Measurements from ENCODE around the gene PANK3.

PANK3 gene

DNA sequence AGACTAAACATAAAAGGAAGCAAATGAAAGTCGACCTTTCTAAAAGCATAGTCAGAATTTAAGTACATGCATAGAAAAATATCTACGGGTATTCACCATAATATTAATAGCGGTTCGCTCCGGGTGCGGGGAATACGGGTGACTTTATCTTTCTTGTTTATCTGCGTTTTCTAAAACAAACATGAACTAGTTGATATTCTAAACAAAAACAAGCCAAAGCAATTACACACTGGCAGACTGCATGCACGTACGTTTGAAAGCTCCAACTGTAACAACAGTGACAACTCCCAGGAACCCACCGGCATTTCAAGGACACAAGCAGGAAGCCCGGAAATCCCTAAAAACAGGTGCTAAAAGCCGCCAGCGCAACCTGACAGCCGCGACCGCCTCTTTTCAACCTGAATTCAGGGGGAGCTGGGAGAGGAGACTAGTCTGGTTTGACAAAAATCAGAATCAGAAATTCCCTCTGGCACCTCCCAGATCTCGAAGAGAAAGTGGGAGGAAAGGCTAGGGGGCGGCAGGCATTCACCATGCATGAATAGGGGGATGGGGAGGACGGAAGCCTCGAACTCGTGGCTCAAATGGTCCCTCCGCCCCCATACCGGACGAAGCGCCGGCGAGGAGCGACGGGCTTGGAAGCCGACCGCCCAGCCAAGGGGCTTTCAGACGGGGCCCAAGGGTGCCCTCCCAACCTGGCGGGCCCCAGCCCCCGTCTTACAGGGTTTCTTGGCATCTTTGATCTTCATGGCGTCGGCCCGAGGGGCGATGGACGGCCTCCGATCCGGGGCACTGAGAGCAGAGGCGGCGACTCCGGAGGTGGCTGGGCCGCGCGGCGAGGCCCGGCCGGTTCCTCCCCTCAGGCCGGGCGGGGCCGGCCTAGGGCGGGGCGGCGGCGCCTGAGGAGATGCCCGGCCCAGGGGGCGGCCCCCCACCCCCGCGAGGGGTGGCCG is at the start of gene PANK3:
Gene PANK3, minus strand, starts transcription at position 831 of the 950 bp plus-strand sequence. Its CDS starts 85 bp downstream, at position 746.
- peaks cover 44% of the 10 kb centered on the region for H3K79me2 ChIP-seq (ENCODE audit: insufficient read depth, low read depth)

DNA sequence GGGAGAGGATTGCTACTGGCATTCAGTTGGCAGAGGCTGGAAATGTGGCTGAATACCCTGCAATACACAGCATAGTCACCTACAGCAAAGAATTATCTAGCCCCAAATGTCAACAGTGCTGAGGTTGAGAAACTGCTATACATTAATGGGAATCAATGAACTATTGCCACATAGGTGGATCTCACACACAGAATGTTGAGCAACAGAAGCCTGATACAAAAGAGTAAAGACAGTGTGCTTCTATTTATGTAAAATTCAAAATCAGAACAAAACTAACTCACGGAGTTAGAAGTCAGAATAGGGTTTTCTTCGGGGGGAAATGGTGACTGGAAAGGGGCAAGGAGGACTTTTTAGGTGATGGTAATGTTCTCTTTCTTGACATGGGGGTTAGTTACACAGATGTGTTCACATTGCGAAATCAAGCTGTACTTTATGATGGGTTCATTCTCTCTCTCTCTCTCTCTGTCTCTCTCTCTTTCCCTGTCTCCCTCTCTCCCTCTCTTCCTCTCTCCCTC is 45.7 kb upstream of the PANK3 start:
- TF ChIP-seq, protein P1, sequence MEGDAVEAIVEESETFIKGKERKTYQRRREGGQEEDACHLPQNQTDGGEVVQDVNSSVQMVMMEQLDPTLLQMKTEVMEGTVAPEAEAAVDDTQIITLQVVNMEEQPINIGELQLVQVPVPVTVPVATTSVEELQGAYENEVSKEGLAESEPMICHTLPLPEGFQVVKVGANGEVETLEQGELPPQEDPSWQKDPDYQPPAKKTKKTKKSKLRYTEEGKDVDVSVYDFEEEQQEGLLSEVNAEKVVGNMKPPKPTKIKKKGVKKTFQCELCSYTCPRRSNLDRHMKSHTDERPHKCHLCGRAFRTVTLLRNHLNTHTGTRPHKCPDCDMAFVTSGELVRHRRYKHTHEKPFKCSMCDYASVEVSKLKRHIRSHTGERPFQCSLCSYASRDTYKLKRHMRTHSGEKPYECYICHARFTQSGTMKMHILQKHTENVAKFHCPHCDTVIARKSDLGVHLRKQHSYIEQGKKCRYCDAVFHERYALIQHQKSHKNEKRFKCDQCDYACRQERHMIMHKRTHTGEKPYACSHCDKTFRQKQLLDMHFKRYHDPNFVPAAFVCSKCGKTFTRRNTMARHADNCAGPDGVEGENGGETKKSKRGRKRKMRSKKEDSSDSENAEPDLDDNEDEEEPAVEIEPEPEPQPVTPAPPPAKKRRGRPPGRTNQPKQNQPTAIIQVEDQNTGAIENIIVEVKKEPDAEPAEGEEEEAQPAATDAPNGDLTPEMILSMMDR (conservative IDR thresholded peaks at IDR 0.05; ENCODE audit: low read depth, low read length): no peak
- no peak overlapping the region for H3K4me3 ChIP-seq (IDR thresholded peaks at IDR 0.05; ENCODE audit: insufficient read depth, low read depth, low read length)
- H3K27me3 ChIP-seq (ENCODE audit: insufficient read depth, low read depth): no peaks in the 10 kb centered on the region
- H3K4me1 ChIP-seq (ENCODE audit: low read depth, poor library complexity, severe bottlenecking): no peaks in the 10 kb centered on the region
- no peak overlapping the region for H3K9ac ChIP-seq
- H3K27ac ChIP-seq: no peak overlapping the region
- H3K36me3 ChIP-seq (ENCODE audit: insufficient read depth): no peaks in the 10 kb centered on the region
- H4K20me1 ChIP-seq (ENCODE audit: insufficient read depth): no peaks in the 10 kb centered on the region
- H3K79me2 ChIP-seq (ENCODE audit: insufficient read depth, low read depth): no peaks in the 10 kb centered on the region
- no peak overlapping the region for H2AFZ ChIP-seq (ENCODE audit: low read depth)
- no peak overlapping the region for H3K4me2 ChIP-seq

More for the DNA sequence above, at the start of gene PANK3:
- TF ChIP-seq, protein P1 (conservative IDR thresholded peaks at IDR 0.05; ENCODE audit: low read depth, low read length): no peak
- Histone ChIP-seq H3K4me1 (ENCODE audit: low read depth, poor library complexity, severe bottlenecking) (peaks cover 25% of the 10 kb centered on the region), H3K4me3 (IDR thresholded peaks at IDR 0.05; ENCODE audit: insufficient read depth, low read depth, low read length) (no peak within 1 kb of the TSS), H3K4me2 (peak within 1 kb of the TSS; percentile 66), H3K27ac (peak within 1 kb of the TSS; percentile 75), H3K27me3 (ENCODE audit: insufficient read depth, low read depth) (no peaks in the 10 kb centered on the region), H2AFZ (ENCODE audit: low read depth) (peak within 1 kb of the TSS; percentile 46; the same call in 1 of the 2 replicates), H4K20me1 (ENCODE audit: insufficient read depth) (no peaks in the 10 kb centered on the region), H3K36me3 (ENCODE audit: insufficient read depth) (no peaks in the 10 kb centered on the region), H3K9ac (peak within 1 kb of the TSS; percentile 73)

DNA sequence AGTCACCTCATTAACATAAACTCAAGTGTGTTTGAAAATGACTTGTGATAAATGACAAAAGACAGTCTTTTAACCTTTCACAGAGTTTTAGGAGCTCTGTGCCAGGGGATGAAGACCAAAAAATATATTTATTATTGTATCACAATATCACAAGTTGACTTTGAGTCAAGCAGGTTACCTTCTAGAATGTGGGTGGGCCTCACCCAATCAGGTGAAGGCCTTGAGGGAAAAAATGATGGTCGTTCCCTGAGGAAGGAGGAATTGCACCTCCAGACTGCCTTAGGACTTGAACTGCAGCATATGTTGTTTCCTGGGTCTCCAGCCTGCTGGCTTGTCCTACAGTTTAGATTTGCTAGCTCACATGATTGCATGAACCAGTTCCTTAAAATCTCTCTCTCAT is 41.6 kb upstream of the PANK3 start:
- H2AFZ ChIP-seq (ENCODE audit: low read depth): no peak overlapping the region
- no peak overlapping the region for H3K4me2 ChIP-seq
- H3K4me3 ChIP-seq (IDR thresholded peaks at IDR 0.05; ENCODE audit: insufficient read depth, low read depth, low read length): no peak overlapping the region
- H3K36me3 ChIP-seq (ENCODE audit: insufficient read depth): no peaks in the 10 kb centered on the region
- no peak overlapping the region for H3K9ac ChIP-seq
- H3K79me2 ChIP-seq (ENCODE audit: insufficient read depth, low read depth): no peaks in the 10 kb centered on the region
- TF ChIP-seq, protein P1 (conservative IDR thresholded peaks at IDR 0.05; ENCODE audit: low read depth, low read length): no peak
- H3K27me3 ChIP-seq (ENCODE audit: insufficient read depth, low read depth): no peaks in the 10 kb centered on the region
- no peak overlapping the region for H3K27ac ChIP-seq
- H4K20me1 ChIP-seq (ENCODE audit: insufficient read depth): no peaks in the 10 kb centered on the region
- no peaks in the 10 kb centered on the region for H3K4me1 ChIP-seq (ENCODE audit: low read depth, poor library complexity, severe bottlenecking)

DNA sequence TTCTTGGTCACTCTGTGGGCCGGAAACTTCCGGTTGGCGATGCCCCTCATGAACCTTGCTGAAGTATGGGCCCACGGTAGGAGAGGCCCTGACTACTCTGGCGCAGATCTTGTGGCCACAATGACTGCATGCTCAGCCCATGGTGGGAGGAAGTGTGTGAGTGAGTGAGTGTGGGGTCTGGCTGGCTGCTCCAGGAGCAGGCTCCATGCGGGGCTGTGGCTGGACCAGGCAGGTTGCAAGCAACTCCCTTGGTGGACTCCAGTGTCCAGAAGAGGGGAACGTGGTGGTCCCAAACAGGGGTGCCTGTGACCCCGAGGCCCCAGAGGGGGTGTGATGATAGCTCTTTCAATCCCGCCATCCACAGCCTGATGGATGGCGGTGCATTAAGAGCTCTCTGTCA is 35.5 kb upstream of the PANK3 start:
- Histone ChIP-seq H3K79me2 (ENCODE audit: insufficient read depth, low read depth) (no peaks in the 10 kb centered on the region), H3K27me3 (ENCODE audit: insufficient read depth, low read depth) (no peaks in the 10 kb centered on the region), H3K9ac (no peak overlapping the region), H3K4me1 (ENCODE audit: low read depth, poor library complexity, severe bottlenecking) (no peaks in the 10 kb centered on the region), H2AFZ (ENCODE audit: low read depth) (no peak overlapping the region), H3K27ac (no peak overlapping the region), H3K36me3 (ENCODE audit: insufficient read depth) (no peaks in the 10 kb centered on the region), H4K20me1 (ENCODE audit: insufficient read depth) (no peaks in the 10 kb centered on the region), H3K4me3 (IDR thresholded peaks at IDR 0.05; ENCODE audit: insufficient read depth, low read depth, low read length) (no peak overlapping the region), H3K4me2 (no peak overlapping the region)
- TF ChIP-seq, protein P1 (conservative IDR thresholded peaks at IDR 0.05; ENCODE audit: low read depth, low read length): no peak

Data from KMS-11 (cell line).